ENCODE measurements around the gene ZNF107.

GRCh38 chr7:64638822-64639221, 27.1 kb upstream of the ZNF107 start:
- TF ChIP-seq ARID2 (CRISPR knock-in tag; IDR thresholded peaks at IDR 0.05; ENCODE audit: borderline replicate concordance) (no peak), ZNF207 (IDR thresholded peaks at IDR 0.05; ENCODE audit: borderline replicate concordance) (no peak), MAZ (IDR thresholded peaks at IDR 0.05; ENCODE audit: borderline replicate concordance, low read depth, low read length) (no peak), MAZ (CRISPR knock-in tag; IDR thresholded peaks at IDR 0.05; ENCODE audit: low read depth) (no peak), ADNP (CRISPR knock-in tag; IDR thresholded peaks at IDR 0.05) (no peak), SRF (IDR thresholded peaks at IDR 0.05; ENCODE audit: low read depth, low read length) (no peak), ZNF766 (CRISPR knock-in tag; IDR thresholded peaks at IDR 0.05; ENCODE audit: borderline replicate concordance) (no peak)
- TF ChIP-seq, protein P1, sequence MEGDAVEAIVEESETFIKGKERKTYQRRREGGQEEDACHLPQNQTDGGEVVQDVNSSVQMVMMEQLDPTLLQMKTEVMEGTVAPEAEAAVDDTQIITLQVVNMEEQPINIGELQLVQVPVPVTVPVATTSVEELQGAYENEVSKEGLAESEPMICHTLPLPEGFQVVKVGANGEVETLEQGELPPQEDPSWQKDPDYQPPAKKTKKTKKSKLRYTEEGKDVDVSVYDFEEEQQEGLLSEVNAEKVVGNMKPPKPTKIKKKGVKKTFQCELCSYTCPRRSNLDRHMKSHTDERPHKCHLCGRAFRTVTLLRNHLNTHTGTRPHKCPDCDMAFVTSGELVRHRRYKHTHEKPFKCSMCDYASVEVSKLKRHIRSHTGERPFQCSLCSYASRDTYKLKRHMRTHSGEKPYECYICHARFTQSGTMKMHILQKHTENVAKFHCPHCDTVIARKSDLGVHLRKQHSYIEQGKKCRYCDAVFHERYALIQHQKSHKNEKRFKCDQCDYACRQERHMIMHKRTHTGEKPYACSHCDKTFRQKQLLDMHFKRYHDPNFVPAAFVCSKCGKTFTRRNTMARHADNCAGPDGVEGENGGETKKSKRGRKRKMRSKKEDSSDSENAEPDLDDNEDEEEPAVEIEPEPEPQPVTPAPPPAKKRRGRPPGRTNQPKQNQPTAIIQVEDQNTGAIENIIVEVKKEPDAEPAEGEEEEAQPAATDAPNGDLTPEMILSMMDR (CRISPR knock-in tag; IDR thresholded peaks at IDR 0.05): no peak
